Measurements from ENCODE around the gene PLD6. TPM values are rescaled to one million over a fixed set of nuclear protein-coding genes. Genes with fewer than 3 reads are reported as not detected.

PLD6 gene
- total RNA-seq, 1 experiment from 2014 or later: 1.2 TPM

GRCh38 chr17:17204041-17204591 lies 2.0 kb downstream of the PLD6 start:
- CTCF ChIA-PET: no interaction called here
- no peaks in the 10 kb centered on the region for H3K4me1 Mint-ChIP-seq
- H3K27ac Mint-ChIP-seq: no peak overlapping the region
- ATAC-seq (no peak), DNase-seq (ENCODE audit: low spot score) (no peak)
- H3K4me3 Mint-ChIP-seq: no peak overlapping the region
- H3K9me3 Mint-ChIP-seq: no peaks in the 10 kb centered on the region
- TF ChIP-seq ESRRA (CRISPR knock-in tag; IDR thresholded peaks at IDR 0.05; ENCODE audit: borderline replicate concordance): no peak
- no peak for TF ChIP-seq HMGXB4 (CRISPR knock-in tag; IDR thresholded peaks at IDR 0.05)
- TF ChIP-seq ETV6 (CRISPR knock-in tag; IDR thresholded peaks at IDR 0.05): no peak
- TF ChIP-seq IRF2 (CRISPR knock-in tag; IDR thresholded peaks at IDR 0.05; ENCODE audit: borderline replicate concordance, low read depth): no peak
- no peak for TF ChIP-seq GABPB1 (CRISPR knock-in tag; IDR thresholded peaks at IDR 0.05)
- TF ChIP-seq ZNF512 (CRISPR knock-in tag; IDR thresholded peaks at IDR 0.05; ENCODE audit: borderline replicate concordance): no peak
- TF ChIP-seq ZNF671 (CRISPR knock-in tag; IDR thresholded peaks at IDR 0.05): no peak
- TF ChIP-seq ZNF416 (CRISPR knock-in tag; IDR thresholded peaks at IDR 0.05): no peak
- TF ChIP-seq AFF4 (CRISPR knock-in tag; IDR thresholded peaks at IDR 0.05; ENCODE audit: borderline replicate concordance): no peak
- peaks cover 7% of the 10 kb centered on the region for H3K27me3 Mint-ChIP-seq (ENCODE audit: low read depth)
- POLR2A ChIA-PET: no interaction called here
- H3K36me3 Mint-ChIP-seq: no peaks in the 10 kb centered on the region

DNA sequence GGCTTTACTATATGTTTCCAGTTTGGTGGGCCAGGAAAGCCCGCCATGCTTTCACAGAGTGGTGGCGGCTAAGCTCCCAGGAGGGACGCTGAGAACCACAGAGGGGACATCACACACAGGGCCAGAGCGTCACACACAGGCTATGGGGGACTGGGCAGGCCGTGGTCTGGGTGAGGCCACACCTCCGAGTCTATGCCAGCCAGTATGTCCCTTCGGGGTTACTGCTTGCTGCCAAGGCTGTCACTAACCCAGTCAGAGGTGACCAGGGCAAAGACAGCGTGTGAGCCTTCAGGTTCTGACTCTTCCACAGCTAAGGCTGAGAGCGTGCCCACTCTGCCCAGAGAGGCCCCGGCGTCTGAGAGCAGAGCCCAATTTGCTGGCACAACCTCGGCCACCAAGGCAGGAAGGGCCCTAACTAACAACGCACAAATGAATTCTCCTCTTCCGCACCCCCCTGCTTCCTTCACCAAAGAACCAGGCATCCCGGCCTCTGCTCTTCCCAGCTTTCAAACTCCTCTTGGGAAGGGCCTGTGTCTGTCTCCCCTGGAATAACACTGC lies 2.9 kb downstream of the PLD6 start:
- Mint-ChIP-seq H3K27ac (no peak overlapping the region), H3K36me3 (no peaks in the 10 kb centered on the region), H3K4me1 (no peaks in the 10 kb centered on the region), H3K27me3 (ENCODE audit: low read depth) (peaks cover 7% of the 10 kb centered on the region), H3K4me3 (no peak overlapping the region), H3K9me3 (no peaks in the 10 kb centered on the region)
- POLR2A ChIA-PET: no interaction called here
- DNase-seq (ENCODE audit: low spot score): no peak
- CTCF ChIA-PET: no interaction called here
- no peak for TF ChIP-seq ZNF219 (CRISPR knock-in tag; IDR thresholded peaks at IDR 0.05; ENCODE audit: borderline replicate concordance)
- no peak for TF ChIP-seq HMGA2 (CRISPR knock-in tag; IDR thresholded peaks at IDR 0.05)
- TF ChIP-seq SP1 (CRISPR knock-in tag; conservative IDR thresholded peaks at IDR 0.05): no peak
- TF ChIP-seq TCF7 (CRISPR knock-in tag; IDR thresholded peaks at IDR 0.05; ENCODE audit: low read depth): no peak
- TF ChIP-seq CDX4 (CRISPR knock-in tag; IDR thresholded peaks at IDR 0.05; ENCODE audit: borderline replicate concordance): no peak
- no peak for TF ChIP-seq ZNF396 (CRISPR knock-in tag; IDR thresholded peaks at IDR 0.05; ENCODE audit: borderline replicate concordance)
- no peak for TF ChIP-seq RELA (CRISPR knock-in tag; IDR thresholded peaks at IDR 0.05; ENCODE audit: borderline replicate concordance)
- no peak for TF ChIP-seq MYBL2 (CRISPR knock-in tag; IDR thresholded peaks at IDR 0.05)
- TF ChIP-seq FOXP1 (CRISPR knock-in tag; IDR thresholded peaks at IDR 0.05; ENCODE audit: borderline replicate concordance): no peak
- ATAC-seq: no peak

All from WTC11 (cell line).